Activated CD8-positive, alpha-beta memory T cell treated with anti-CD3 and anti-CD28 coated beads, Interleukin-2, amount 50 U/mL, for 48 hours (primary cell): ENCODE measurements around the gene FAU.
"Not testable (repeated sequence)": the region's sequence is repeated elsewhere in the genome, so short reads cannot be mapped to it uniquely, and the experiment has no call there.

Source experiments
- DNase-seq: peaks from one replicate; pipeline ENCODE4 v3.0.0-alpha.2; 2020

The FAU gene

DNA sequence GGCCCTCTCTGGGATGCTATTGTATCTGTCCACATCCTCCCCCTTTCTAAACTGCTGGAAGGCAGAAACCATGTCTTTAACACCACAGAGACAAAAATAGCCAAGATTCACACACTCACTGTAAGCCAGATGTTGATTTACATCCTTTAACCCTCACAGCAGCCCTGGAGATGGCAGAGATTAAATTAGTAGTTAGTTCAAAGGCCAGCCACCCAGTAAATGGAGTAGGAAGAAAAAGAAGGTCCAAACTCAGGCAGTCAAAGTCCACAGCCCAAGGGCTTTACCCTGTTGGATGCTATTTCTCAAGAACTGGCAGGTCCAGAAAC lies 2.3 kb downstream of the FAU start:
- no peak for DNase-seq

DNA sequence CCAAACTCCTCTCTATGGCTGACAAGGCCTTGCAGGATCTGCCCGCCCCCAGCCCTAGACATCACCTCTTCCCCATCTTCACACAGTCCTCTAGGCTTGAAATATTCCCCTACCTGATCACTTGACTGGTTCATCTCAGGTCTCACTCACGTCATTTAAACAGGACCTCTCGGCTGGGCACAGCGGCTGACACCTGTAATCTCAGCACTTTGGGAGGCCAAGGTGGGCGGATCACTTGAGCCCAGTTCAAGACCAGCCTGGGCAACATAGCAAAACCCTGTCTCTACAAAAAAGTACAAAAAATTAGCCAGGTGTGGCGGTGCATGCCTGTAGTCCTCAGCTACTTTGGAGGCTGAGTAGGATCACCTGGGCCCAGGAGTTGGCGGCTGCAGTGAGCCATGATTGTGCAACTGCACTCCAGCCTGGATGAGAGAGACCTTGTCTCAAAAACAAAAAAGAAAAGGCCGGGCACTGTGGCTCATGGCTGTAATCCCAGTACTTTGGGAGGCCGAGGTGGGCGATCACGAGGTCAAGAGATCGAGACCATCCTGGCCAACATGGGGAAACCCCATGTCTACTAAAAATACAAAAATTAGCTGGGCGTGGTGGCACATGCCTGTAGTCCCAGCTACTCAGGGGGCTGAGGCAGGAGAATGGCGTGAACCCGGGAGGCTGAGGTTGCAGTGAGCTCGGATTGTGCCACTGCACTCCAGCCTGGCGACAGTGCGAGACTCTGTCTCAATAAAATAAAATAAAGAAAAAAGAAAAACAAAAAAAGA lies 2.9 kb downstream of the FAU start:
- DNase-seq = not testable (repeated sequence)

DNA sequence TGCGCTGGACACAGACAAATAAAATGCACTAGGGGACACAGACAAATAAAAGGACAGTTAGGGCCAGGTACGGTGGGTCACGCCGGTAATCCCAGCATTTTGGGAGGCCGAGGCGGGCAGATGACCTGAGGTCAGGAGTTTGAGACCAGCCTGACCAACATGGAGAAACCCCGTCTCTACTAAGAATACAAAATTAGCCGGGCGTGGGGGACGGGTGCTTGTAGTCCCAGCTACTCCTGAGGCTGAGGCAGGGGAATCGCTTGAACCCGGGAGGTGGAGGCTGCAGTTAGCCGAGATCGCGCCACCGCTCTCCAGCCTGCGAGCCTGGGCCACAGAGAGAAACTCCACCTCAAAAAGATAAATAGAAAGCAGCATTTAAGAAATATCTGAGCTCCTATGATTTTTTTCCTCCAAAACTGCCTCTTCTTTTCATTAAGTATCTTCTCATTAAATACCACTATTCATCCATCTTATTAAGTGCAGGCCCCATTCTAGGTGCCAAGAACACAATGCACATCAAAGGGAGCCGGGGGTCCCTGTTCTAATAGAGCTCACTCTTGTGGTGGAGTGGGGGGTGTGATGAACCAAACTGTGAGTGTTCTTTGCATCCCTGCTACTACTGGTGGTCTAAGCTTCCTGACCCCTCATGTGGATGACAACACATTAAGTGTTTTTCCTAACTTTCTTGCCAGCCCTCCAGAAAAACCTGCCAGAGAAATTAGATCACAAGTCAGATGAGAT lies 3.7 kb downstream of the FAU start:
- no peak for DNase-seq

DNA sequence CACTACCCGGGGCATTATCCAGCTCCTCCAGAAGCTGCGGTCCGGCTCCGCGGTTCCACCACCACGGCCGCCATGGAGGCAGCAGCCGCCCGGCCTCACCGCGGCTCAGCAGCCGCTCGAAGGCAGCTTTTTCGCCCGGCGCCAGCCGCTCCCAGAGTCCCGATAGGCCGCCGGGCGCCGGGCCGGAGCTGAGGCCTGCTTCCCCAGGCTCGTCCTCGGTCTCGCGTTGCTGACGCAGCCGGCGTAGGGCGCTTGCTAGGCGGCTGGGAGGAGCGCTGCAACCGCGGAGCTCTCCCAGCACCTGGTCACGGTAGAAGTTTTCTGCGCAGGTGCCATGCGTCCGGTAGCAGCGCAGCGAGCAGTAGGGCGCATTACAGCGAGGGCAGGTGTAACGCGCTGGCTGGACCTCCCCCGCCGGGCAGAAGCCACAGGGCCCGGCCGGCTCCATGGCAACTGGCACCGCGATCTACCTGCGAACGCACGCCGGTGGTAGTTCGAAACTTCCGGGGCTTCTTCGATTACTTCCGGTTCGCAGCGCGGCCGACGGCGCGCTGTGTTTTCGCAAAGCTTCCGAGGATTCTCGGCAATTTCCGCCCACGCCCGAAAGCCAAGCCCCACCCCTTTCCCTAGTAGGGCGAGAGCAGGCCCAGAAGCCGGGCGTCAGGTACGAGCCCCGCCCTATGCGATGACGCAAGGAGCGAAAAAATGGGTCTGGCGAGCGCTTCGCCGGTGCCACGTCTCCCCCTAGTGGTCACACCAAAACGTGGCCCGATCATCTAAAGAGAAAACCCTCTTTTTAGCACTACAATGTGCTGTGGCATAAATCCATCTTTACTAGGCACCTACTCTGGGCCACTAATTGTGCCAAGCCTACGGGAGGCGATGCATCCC lies 4.5 kb downstream of the FAU start, which contains the start of gene ZNHIT2:
TSS of gene ZNHIT2 (minus strand) at position 496 of the 891 bp plus-strand sequence. CDS start at position 448, 48 bp downstream.
- DNase-seq = peak; percentile 100

DNA sequence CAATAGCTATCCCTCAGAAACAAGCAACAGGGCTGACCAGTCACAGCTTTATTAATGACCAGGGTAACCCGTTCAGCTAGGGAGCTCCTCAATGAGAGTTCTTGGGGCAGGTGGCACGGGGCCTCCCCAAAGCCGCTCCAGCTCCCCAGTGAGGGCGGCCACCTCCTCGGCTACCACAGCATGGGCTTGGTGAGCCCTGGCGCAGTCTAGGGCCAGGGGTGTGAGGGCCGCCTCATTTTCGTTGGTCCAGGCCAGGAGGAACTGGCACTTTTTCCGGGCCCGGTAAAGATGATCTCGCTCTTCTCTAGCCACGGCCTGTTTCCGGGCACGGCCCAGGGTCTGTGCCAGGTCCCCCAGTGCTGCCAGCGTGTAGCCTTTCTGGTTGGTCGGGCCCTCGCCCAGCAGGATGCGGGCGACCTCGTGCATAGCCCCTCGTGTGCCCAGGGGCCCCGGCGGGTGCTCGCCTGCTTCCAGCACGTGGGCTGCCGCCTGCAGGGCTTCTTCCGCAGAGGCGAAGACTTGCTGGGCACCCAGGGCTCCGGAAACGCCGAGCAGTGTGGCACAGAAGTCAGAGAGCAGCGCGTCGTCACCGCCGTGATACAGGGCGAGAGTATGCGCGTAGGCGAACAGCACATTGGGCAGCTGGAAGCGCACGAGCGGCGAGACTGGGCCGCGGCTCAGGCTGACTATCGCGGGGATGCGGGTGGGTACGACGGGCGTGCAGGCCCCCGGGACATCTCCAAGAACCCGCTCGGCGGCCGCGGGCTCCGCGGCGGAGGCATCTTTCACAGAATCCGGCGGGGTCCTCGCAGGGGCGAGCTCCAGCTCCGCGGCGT lies 5.3 kb downstream of the FAU start:
- DNase-seq = peak; percentile 85

DNA sequence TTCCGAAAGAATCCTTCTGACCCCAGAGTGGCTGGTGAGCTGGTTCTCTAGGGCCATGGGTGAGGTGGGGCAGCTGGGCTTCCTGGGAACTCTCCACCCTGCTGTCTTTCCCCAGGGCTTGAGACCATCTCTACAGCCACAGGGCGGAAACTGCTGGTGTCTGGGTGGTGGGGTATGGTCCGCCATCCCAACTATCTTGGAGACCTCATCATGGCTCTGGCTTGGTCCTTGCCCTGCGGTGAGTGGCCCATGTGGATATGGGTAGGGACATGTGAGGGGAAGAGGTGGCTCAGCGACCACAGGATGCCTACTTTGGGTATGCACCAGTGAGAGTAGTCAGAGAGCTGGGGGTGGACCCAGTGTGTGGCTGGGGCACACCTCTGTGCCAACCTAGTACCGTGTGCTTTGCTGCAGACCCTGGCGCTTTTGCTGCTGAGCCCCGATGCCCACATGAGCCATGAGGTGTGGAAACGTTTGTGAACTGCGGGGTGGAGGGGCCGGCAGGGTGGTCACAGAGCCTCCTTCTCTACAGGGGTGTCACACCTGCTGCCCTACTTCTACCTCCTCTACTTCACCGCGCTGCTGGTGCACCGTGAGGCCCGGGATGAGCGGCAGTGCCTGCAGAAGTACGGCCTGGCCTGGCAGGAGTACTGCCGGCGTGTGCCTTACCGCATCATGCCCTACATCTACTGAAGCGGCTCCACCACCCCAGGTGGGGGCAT lies 6.4 kb downstream of the FAU start:
- no peak for DNase-seq

DNA sequence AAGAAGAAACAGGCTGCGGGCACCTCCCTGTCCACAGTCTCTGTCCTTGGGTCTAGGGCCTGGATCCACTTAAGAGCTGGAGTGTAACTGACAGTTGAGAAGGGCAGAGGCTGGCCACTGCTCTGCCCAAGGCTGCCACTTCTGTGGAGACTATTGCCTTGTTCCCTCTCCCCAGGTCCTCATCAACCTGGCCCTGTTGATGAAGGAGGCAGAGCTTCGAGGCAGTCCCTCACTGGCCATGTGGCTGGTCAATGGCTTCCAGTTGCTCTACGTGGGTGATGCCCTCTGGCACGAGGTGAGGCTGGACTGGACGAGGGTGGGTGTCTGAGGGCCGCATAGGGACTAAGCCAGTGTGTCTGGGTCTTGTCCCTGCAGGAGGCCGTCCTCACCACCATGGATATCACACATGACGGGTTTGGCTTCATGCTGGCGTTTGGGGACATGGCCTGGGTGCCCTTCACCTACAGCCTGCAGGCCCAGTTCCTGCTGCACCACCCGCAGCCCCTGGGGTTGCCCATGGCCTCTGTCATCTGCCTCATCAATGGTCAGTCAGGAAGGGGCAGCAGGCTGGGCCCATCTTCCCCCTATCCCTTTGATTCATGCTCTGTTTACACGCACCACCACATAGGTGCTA lies 7.3 kb downstream of the FAU start:
- no peak for DNase-seq

DNA sequence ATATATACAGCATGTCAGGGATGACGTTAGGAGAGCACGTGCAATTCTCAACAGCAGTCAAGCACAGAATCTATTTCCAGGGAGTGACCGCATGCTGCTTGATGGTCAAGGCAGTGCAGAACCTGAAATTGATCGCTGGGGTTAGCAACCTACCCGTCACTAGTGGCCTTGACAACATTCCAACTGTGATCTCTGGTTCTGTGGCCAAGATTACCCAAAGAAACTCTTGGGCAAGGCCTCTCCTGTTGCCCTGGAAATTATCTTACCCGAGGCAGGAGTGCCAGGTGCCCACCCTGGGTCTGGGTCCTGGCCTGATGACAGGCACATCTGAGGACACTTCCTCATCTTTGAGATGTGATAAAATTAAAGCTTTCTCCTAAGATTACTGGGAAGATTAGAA lies 8.1 kb downstream of the FAU start:
- no peak for DNase-seq

DNA sequence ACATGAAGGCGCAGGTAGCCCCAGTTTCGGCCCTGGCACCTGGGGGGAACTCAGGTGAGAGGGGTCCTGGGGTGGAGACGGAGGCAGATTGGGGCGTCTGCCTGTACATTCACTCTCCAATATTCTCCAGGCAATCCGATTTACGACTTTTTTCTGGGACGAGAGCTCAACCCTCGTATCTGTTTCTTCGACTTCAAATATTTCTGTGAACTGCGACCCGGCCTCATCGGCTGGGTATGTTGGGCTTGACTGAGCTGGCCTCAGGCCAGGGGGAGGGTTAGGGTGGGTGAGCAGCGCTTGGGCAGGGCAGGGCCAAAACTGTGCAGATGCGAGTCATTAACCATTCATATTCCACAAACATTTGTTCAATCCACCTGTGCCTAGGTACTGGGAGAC lies 8.6 kb downstream of the FAU start:
- DNase-seq = no peak

DNA sequence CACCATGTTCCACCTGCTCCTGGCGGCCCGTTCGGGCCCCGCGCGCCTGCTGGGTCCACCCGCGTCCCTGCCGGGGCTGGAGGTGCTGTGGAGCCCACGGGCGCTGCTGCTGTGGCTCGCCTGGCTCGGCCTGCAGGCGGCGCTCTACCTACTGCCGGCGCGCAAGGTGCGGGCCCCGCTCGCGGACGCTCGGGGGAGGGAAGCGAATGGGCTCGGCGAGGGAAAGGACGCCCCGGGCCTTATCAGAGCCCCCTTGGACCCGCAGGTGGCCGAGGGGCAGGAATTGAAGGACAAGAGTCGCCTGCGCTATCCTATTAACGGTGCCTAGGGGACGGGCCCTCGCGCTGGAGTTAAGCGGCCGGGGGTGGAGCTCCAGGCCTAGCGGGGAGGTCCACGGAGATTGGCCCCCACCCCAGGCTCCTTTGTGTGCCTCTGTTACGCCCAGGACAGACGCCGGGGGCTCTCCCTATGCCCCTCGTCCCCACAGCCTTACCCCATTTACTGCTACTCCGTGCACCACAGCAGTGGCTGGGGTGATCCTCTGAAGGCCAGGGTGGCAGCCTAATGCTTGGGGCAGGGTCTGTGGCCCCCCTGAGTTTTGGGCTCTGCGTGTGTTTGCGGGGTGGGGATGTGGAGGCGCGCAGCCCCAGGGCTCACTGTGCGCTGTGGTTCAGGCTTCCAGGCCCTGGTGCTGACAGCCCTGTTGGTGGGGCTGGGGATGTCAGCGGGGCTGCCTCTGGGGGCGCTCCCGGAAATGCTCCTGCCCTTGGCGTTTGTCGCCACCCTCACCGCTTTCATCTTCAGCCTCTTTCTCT lies 9.2 kb downstream of the FAU start:
- peak; percentile 91 for DNase-seq

DNA sequence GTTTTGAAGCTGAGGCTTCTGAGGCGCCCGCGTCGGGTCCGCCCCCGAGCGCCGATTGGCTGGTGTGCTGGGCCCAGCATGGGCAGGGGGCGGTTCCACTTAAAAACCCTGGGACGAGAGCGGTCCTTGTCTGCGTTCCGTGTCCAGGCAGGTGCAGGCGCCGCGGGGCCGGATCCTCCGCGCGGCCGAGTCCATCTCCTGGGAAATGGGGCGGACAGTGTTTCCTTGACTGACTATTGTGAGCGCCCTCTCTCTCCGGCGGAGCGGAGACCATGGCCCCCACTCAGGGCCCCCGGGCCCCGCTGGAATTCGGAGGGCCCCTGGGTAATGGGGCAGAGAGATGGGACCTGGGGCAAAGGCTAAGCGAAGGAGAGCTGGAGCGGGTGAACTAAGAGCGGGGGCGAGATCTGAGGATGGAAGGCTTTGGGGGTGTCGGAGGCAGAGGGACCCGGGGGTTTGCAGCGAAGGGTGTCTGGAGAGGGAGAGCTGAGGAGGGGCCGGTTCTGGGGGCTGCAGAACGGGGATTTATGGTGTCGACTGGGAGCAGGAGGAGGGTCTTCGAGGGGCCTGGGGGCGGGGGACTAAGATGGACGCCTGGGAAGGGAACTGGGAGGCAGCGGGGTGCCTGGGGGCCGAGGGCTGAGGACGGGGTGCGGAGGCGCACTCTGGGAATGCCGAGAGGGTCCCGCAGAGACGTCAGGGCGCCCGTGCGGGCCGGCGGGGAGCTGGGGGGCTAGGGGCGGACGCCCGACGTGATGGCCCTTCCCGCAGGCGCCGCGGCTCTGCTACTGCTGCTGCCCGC lies 10.0 kb downstream of the FAU start, which contains the start of gene TM7SF2:
TSS of gene TM7SF2 (plus strand) at position 129 of the 802 bp plus-strand sequence. CDS start at position 273, 144 bp downstream.
- DNase-seq = peak; percentile 94

DNA sequence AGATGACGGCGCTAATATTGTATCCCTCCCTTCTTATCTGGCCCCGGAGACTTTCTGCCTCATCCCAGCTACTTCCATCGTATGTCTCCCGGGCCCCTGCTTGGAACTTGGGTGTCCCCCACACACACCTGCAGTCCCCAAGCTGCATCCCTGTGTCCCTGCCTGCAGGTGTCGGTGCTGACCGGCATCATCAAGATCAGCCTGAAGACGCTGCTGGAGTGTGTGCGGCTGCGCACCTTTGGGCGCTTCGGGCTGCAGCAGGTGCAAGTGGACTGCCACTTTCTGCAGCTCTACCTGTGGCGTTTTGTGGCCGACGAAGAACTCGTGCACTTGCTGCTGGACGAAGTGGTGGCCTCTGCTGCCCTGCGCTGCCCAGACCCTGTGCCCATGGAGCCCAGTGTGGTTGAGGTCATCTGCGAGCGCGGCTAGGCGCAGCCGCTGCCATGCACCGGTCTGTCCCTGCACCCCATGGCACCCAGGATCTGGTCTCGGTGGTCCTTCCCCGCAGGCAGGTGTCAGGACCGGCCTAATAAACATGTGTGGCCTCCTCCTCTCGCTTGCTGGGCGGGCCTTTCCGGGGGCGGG lies 10.7 kb downstream of the FAU start:
- DNase-seq = no peak

DNA sequence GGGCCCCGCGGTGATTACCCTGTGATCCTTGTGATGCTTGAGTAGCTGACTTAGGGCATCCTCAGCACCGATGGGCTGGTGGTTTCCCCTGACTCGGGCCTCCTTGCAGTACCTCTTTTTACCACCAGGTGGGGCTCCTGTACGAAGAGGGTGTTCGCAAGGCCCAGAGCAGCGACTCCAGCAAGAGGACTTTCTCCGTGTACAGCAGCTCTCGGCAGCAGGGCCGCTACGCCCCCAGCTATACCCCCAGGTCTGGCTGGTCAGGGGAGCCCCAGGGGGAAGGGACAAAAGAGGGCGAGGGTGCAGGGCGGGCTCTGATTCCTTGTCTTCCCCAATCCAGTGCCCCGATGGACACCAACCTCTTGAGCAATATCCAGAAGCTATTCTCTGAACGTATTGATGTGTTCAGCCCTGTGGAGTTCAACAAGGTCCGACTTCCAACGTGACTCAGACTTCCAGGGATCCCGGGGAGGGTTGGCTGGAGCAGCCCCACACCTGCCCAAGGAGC lies 11.5 kb downstream of the FAU start:
- peak; percentile 100 for DNase-seq

DNA sequence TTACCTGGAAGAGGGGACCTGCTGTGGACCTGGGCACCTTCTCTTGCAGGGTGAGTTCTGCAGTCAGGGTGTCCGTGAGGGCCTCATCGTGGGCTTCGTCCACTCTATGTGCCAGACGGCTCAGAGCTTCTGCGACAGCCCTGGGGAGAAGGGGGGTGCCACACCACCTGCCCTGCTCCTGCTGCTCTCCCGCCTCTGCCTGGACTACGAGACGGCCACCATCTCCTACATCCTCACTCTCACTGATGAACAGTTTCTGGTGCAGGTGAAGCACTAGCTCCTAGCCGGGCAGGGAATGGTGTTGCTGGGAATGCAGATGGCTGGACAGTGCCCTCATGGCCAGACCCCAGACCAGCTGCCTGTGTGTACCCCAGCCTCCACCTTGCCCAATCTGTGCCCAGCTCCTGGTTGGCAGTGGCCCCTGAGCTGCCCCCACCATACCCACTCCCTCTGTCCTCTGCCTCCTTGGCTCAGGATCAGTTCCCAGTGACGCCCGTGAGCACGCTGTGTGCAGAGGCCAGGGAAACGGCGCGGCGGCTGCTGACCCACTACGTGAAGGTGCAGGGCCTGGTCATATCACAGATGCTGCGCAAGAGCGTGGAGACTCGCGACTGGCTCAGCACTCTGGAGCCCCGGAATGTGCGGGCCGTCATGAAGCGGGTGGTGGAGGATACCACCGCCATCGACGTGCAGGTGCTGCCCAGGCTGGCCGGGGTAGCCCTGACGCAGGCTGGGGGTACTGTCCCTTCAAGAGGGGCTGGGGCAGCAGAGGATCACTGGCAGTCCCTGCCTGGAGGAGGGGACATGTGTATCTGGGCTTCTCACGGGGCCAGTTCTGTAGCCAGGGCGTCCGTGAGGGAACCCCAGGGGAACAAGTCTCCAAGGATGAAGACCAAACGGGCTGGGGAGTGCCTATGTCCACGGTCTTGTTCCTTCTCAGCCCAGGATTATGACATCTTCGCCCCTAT lies 12.4 kb downstream of the FAU start:
- DNase-seq = no peak

DNA sequence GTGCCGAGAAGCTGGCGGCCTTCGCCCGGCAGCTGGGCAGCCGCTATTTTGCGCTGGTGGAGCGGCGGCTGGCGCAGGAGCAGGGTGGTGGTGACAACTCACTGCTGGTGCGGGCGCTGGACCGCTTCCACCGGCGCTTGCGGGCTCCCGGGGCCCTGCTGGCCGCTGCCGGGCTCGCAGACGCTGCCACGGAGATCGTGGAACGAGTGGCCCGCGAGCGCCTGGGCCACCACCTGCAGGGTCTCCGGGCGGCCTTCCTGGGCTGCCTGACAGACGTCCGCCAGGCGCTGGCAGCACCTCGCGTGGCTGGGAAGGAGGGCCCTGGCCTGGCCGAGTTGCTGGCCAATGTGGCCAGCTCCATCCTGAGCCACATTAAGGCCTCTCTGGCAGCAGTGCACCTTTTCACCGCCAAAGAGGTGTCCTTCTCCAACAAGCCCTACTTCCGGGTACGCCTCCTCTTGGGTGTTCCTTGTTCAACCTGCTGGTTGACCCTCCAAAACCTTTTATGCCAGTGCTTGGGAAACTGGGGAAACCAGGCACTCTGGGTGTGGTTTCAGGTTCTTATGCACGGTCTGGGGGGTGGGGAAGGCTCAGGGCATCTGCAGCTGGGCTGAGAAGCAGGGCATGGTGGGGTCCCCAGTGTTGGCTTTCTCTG lies 13.3 kb downstream of the FAU start:
- DNase-seq = no peak

DNA sequence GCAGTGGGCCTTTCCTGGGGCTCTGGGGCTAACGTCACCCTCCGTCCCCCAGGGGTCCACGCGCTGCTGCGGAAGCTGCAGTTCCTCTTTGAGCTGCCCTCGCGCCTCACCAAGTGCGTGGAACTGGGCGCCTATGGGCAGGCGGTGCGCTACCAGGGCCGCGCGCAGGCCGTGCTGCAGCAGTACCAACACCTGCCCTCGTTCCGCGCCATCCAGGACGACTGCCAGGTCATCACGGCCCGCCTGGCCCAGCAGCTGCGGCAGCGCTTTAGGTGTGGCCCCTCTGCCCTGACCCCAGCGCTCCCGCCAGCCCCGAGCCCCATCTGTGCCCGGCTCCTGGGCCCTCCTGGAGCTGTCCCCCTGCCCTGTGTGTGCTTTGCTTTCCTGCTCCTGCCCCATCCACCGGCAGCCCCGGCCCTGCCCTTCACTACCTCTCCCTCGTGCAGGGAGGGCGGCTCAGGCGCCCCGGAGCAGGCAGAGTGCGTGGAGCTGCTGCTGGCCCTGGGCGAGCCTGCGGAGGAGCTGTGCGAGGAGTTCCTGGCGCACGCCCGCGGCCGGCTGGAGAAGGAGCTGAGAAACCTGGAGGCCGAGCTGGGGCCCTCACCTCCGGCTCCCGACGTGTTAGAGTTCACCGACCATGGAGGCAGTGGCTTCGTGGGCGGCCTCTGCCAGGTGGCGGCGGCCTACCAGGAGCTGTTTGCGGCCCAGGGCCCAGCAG lies 14.0 kb downstream of the FAU start:
- DNase-seq = no peak
